GM23338 (cell line): ENCODE measurements around the gene MICAL3. TPM values are rescaled to one million over a fixed set of nuclear protein-coding genes. Genes with fewer than 3 reads are reported as not detected.

Source experiments
- ATAC-seq: fragments of 200-7000 bp; cut with Tn5 transposase; 3 replicates; pipeline ENCODE4 v1.9.1; 2020
- DNase-seq: peaks from one replicate; pipeline ENCODE4 v3.0.0-alpha.2; 2015; ENCODE audit warnings: low spot score
- H2AFZ ChIP-seq: fragments of 200-600 bp; sonication (generic); 2 replicates; pipeline ENCODE4 v1.8.0; 2016; ENCODE audit warnings: antibody characterized with exemption, mild to moderate bottlenecking, moderate library complexity
- H3F3A ChIP-seq: fragments of 200-600 bp; sonication (generic); replicated peaks from 2 replicates; pipeline ENCODE4 v1.8.0; 2017; ENCODE audit warnings: antibody characterized with exemption, mixed run types, low read depth
- H3K27ac ChIP-seq: fragments of 200-600 bp; sonication (generic); 2 replicates; pipeline ENCODE4 v1.6.1; 2016; ENCODE audit warnings: low read depth
- H3K27me3 ChIP-seq: fragments of 200-600 bp; sonication (generic); 2 replicates; pipeline ENCODE4 v1.8.0; 2016; ENCODE audit warnings: mild to moderate bottlenecking, mixed run types, moderate library complexity; ENCODE audit not compliant: insufficient read depth
- H3K36me3 ChIP-seq: fragments of 200-600 bp; sonication (generic); 2 replicates; pipeline ENCODE4 v1.8.0; 2016; ENCODE audit warnings: mild to moderate bottlenecking; ENCODE audit not compliant: insufficient read depth
- H3K4me1 ChIP-seq: fragments of 200-600 bp; sonication (generic); 2 replicates; pipeline ENCODE4 v1.8.0; 2016; ENCODE audit warnings: mild to moderate bottlenecking, moderate library complexity; ENCODE audit not compliant: insufficient read depth
- H3K4me2 ChIP-seq: fragments of 200-600 bp; sonication (generic); 2 replicates; pipeline ENCODE4 v1.7.1; 2017; ENCODE audit warnings: mixed run types
- H3K4me3 ChIP-seq: fragments of 200-600 bp; sonication (generic); 2 replicates; pipeline ENCODE4 v1.6.1; 2016; ENCODE audit warnings: mixed run types
- H3K79me2 ChIP-seq: fragments of 200-600 bp; sonication (generic); replicated peaks from 2 replicates; pipeline ENCODE4 v1.8.0; 2017; ENCODE audit warnings: mild to moderate bottlenecking; ENCODE audit not compliant: insufficient read depth
- H3K9me2 ChIP-seq: fragments of 200-600 bp; sonication (generic); 2 replicates; pipeline ENCODE4 v1.8.0; 2017; ENCODE audit not compliant: insufficient read depth
- H4K20me1 ChIP-seq: fragments of 200-600 bp; sonication (generic); replicated peaks from 2 replicates; pipeline ENCODE4 v1.8.0; 2017; ENCODE audit warnings: mild to moderate bottlenecking; ENCODE audit not compliant: insufficient read depth
- H3K27ac Mint-ChIP-seq: 2 replicates; pipeline ENCODE4 v1.8.0; 2020; ENCODE audit warnings: inconsistent platforms, mild to moderate bottlenecking, moderate library complexity, mixed read lengths
- H3K27me3 Mint-ChIP-seq: 3 replicates; pipeline ENCODE4 v1.8.0; 2022; ENCODE audit warnings: low read depth, mild to moderate bottlenecking, moderate library complexity, mixed read lengths, inconsistent platforms; ENCODE audit not compliant: insufficient read depth, poor library complexity
- H3K36me3 Mint-ChIP-seq: 3 replicates; pipeline ENCODE4 v1.8.0; 2021; ENCODE audit warnings: low read depth, mild to moderate bottlenecking, inconsistent platforms, moderate library complexity, mixed read lengths
- H3K4me1 Mint-ChIP-seq: 3 replicates; pipeline ENCODE4 v1.8.0; 2020; ENCODE audit warnings: mild to moderate bottlenecking, inconsistent platforms, mixed read lengths
- H3K4me3 Mint-ChIP-seq: 3 replicates; pipeline ENCODE4 v1.8.0; 2021; ENCODE audit warnings: moderate library complexity, mild to moderate bottlenecking, inconsistent platforms, mixed read lengths
- H3K9me3 Mint-ChIP-seq: 3 replicates; pipeline ENCODE4 v1.8.0; 2020; ENCODE audit warnings: moderate library complexity, mild to moderate bottlenecking, inconsistent platforms, mixed read lengths
- CREB1 ChIP-seq: fragments of 250-450 bp; sonication (Bioruptor Pico); IDR thresholded peaks from 2 replicates; pipeline ENCODE4 v1.5.0; 2020; ENCODE audit warnings: low read depth, mild to moderate bottlenecking, moderate library complexity
- CTCF ChIP-seq, 2 experiments: fragments of 200-600 bp in 1 of 2; sonication (generic) in 1 of 2; conservative IDR thresholded peaks; 2 replicates each; pipeline versions ENCODE4 v1.5.1 to v1.6.1; 2016 to 2017; ENCODE audit warnings: antibody characterized with exemption in 2 of 2, low read depth in 2 of 2, mild to moderate bottlenecking in 2 of 2, moderate library complexity in 1 of 2
- JUNB ChIP-seq: IDR thresholded peaks from one replicate; pipeline ENCODE4 v1.6.1; 2016; ENCODE audit warnings: antibody characterized with exemption; ENCODE audit not compliant: unreplicated experiment
- NANOG ChIP-seq: IDR thresholded peaks from 2 replicates; pipeline ENCODE4 v1.6.1; 2016; ENCODE audit warnings: antibody characterized with exemption, borderline replicate concordance
- POLR2AphosphoS5 ChIP-seq: IDR thresholded peaks from 2 replicates; pipeline ENCODE4 v1.6.1; 2016; ENCODE audit warnings: antibody characterized with exemption, low read depth
- ZNF114 ChIP-seq: fragments of 250-450 bp; sonication (Bioruptor Pico); IDR thresholded peaks from 2 replicates; pipeline ENCODE4 v1.5.0; 2020; ENCODE audit warnings: mild to moderate bottlenecking, moderate library complexity
- ZNF462 ChIP-seq: fragments of 250-450 bp; sonication (Bioruptor Pico); IDR thresholded peaks from 2 replicates; pipeline ENCODE4 v1.5.0; 2020; ENCODE audit warnings: mild to moderate bottlenecking, moderate library complexity
- polyA plus RNA-seq: library from polyadenylated mRNA; unstranded; fragments of >200 nt; fragmentation: Nextera tagmentation; extraction: Ambion mirVana; gene quantifications from 2 replicates; pipeline ENCODE4 v1.2.1, GENCODE V29; 2016
- total RNA-seq: library from RNA; depleted of rRNA; stranded (reverse); fragments of >200 nt; shearing (Covaris generic); gene quantifications from 2 replicates; pipeline ENCODE4 v1.2.3, GENCODE V29; 2014

The MICAL3 gene
- total and polyA plus RNA-seq, 2 experiments from 2014 or later, result 10.1 to 33.9 TPM

GRCh38 chr22:17770180-17771077 lies 253.9 kb downstream of the MICAL3 start (continued):
- TF ChIP-seq CTCF (conservative IDR thresholded peaks at IDR 0.05; ENCODE audit: low read depth in 2 of 2) (no peak), ZNF462 (CRISPR knock-in tag) (no peak), ZNF114 (CRISPR knock-in tag) (no peak), JUNB (no peak), CREB1 (CRISPR knock-in tag) (no peak)

- Histone ChIP-seq H3K79me2 (peaks cover 78% of the 10 kb centered on the region), H4K20me1 (no peaks in the 10 kb centered on the region; the same call in 1 of the 2 replicates), H3K9me2 (no peaks in the 10 kb centered on the region), H3K27ac (no peak overlapping the region), H3K36me3 (no peaks in the 10 kb centered on the region), H3F3A (0 out of 2 replicates have a peak, but pooled peaks cover 3% of the 10 kb centered on the region), H3K4me2 (no peak overlapping the region), H3K4me3 (no peak overlapping the region), H3K4me1 (peaks cover 14% of the 10 kb centered on the region), H2AFZ (no peak overlapping the region), H3K27me3 (0 out of 2 replicates have a peak, but pooled peaks cover 2% of the 10 kb centered on the region)
- H3K9me3 Mint-ChIP-seq, result no peaks in the 10 kb centered on the region; the same call in 2 of the 3 replicates
- H3K27me3 Mint-ChIP-seq, result peaks cover 11% of the 10 kb centered on the region
- H3K4me1 Mint-ChIP-seq, result peaks cover 16% of the 10 kb centered on the region
- H3K27ac Mint-ChIP-seq, result no peak overlapping the region
- H3K4me3 Mint-ChIP-seq, result no peak overlapping the region
- DNase-seq (no peak), ATAC-seq (no peak)
- H3K36me3 Mint-ChIP-seq, result no peaks in the 10 kb centered on the region; the same call in 2 of the 3 replicates
- TF ChIP-seq NANOG (no peak), POLR2AphosphoS5 (no peak), CTCF (conservative IDR thresholded peaks at IDR 0.05; ENCODE audit: low read depth in 2 of 2) (no peak), JUNB (no peak)
Measured at GRCh38 chr22:17769716-17770082, 254.7 kb downstream of the MICAL3 start.
